PC-9 (cell line): Measurements from ENCODE around the gene MED27.

Experiments
- EZH2 ChIP-seq: fragments of 200-600 bp; sonication (generic); IDR thresholded peaks from 2 replicates; pipeline ENCODE4 v1.8.0; 2017; ENCODE audit warnings: antibody characterized with exemption, low read depth
- TF ChIP-seq, protein P1 (sequence below): fragments of 200-600 bp; sonication (generic); conservative IDR thresholded peaks from 2 replicates; pipeline ENCODE4 v1.6.1; 2017; ENCODE audit warnings: mixed run types, antibody characterized with exemption, mild to moderate bottlenecking, moderate library complexity

- TF ChIP-seq, protein P1, sequence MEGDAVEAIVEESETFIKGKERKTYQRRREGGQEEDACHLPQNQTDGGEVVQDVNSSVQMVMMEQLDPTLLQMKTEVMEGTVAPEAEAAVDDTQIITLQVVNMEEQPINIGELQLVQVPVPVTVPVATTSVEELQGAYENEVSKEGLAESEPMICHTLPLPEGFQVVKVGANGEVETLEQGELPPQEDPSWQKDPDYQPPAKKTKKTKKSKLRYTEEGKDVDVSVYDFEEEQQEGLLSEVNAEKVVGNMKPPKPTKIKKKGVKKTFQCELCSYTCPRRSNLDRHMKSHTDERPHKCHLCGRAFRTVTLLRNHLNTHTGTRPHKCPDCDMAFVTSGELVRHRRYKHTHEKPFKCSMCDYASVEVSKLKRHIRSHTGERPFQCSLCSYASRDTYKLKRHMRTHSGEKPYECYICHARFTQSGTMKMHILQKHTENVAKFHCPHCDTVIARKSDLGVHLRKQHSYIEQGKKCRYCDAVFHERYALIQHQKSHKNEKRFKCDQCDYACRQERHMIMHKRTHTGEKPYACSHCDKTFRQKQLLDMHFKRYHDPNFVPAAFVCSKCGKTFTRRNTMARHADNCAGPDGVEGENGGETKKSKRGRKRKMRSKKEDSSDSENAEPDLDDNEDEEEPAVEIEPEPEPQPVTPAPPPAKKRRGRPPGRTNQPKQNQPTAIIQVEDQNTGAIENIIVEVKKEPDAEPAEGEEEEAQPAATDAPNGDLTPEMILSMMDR = no peak
- TF ChIP-seq EZH2 = no peak
Measured at GRCh38 chr9:132090771-132091170, 11.1 kb upstream of the MED27 start.
